ENCODE data around the gene TCHP.
A peak's percentile ranks its signal among the peaks of the same experiment; 100 is the strongest.
"Not testable (repeated sequence)": the region's sequence is repeated elsewhere in the genome, so short reads cannot be mapped to it uniquely, and the experiment has no call there.

TCHP gene

GRCh38 chr12:109896188-109896587, 3.9 kb upstream of the TCHP start:
- TF ChIP-seq TCF4 (CRISPR knock-in tag; IDR thresholded peaks at IDR 0.05; ENCODE audit: borderline replicate concordance) (no peak), ISL1 (CRISPR knock-in tag; IDR thresholded peaks at IDR 0.05) (no peak), BACH2 (CRISPR knock-in tag; IDR thresholded peaks at IDR 0.05; ENCODE audit: borderline replicate concordance) (no peak), OSR1 (CRISPR knock-in tag; IDR thresholded peaks at IDR 0.05) (no peak), ZNF565 (CRISPR knock-in tag; conservative IDR thresholded peaks at IDR 0.05; ENCODE audit: low read depth) (no peak), GLIS3 (CRISPR knock-in tag; IDR thresholded peaks at IDR 0.05) (no peak), TOX (CRISPR knock-in tag; IDR thresholded peaks at IDR 0.05; ENCODE audit: borderline replicate concordance) (no peak), PPARA (CRISPR knock-in tag; IDR thresholded peaks at IDR 0.05; ENCODE audit: borderline replicate concordance) (no peak), ESRRG (CRISPR knock-in tag; IDR thresholded peaks at IDR 0.05) (no peak)
- ATAC-seq: no peak

GRCh38 chr12:109897029-109897428, 3.0 kb upstream of the TCHP start:
- TF ChIP-seq, protein P1, sequence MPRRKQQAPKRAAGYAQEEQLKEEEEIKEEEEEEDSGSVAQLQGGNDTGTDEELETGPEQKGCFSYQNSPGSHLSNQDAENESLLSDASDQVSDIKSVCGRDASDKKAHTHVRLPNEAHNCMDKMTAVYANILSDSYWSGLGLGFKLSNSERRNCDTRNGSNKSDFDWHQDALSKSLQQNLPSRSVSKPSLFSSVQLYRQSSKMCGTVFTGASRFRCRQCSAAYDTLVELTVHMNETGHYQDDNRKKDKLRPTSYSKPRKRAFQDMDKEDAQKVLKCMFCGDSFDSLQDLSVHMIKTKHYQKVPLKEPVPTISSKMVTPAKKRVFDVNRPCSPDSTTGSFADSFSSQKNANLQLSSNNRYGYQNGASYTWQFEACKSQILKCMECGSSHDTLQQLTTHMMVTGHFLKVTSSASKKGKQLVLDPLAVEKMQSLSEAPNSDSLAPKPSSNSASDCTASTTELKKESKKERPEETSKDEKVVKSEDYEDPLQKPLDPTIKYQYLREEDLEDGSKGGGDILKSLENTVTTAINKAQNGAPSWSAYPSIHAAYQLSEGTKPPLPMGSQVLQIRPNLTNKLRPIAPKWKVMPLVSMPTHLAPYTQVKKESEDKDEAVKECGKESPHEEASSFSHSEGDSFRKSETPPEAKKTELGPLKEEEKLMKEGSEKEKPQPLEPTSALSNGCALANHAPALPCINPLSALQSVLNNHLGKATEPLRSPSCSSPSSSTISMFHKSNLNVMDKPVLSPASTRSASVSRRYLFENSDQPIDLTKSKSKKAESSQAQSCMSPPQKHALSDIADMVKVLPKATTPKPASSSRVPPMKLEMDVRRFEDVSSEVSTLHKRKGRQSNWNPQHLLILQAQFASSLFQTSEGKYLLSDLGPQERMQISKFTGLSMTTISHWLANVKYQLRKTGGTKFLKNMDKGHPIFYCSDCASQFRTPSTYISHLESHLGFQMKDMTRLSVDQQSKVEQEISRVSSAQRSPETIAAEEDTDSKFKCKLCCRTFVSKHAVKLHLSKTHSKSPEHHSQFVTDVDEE (CRISPR knock-in tag; IDR thresholded peaks at IDR 0.05): no peak
- no peak for ATAC-seq

DNA sequence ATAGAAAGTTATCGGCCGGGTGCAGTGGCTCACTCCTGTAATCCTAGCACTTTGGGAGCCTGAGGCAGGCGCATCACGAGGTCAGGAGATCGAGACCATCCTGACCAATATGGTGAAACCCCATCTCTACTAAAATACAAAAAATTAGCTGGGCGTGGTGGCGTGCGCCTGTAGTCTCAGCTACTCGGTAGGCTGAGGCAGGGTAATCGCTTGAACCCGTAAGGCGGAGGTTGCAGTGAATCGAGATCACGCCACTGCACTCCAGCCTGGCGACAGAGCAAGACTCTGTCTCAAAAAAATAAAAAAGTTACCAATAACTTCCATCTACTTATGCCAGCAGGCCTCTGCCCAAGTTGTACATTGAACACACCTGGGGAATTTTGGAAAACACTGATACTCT, 729 bp upstream of the TCHP start:
- not testable (repeated sequence) for ATAC-seq

DNA sequence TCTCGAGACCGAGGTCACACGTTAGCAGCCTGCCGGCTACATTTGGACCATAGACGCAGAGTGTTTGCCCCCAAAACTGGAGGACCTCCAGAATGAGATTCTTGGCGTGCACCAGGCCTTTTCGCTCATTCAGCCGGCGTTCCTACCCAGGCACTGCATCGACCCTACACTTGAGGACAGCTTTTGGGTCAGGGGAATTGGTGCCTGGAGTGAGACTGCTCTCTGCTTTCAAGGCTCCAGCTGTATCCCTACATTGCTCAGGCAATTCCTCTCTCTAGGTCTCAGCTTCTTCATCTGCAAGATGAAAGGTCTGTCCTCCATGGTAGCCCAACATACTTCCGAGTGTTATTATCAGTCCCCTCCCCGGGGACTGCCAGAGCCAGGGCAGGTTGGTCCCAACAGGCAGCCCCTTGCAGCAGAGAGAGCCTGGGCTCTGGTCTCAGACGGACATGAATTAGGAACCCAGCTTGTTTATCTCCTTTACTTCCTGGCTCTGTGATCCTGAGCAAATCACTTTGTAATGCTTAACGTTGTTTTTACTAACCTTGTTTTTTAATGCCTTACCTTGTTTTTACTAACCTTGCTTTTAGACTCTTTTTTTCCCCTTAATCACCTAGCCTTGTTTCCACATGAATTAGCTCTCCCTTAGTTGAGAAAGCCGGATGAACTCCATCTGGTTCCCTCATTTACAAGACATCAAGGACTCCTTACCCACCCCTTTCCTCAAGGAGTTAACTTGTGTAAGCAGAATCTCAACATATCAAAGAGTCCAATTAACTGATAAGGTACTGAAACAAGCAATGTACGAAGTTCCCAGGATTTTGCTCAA, 892 bp downstream of the TCHP start:
- TF ChIP-seq RARB (CRISPR knock-in tag; IDR thresholded peaks at IDR 0.05): no peak
- no peak for TF ChIP-seq TOX (CRISPR knock-in tag; IDR thresholded peaks at IDR 0.05; ENCODE audit: borderline replicate concordance)
- no peak for TF ChIP-seq OSR1 (CRISPR knock-in tag; IDR thresholded peaks at IDR 0.05)
- no peak for TF ChIP-seq ZNF70 (CRISPR knock-in tag; IDR thresholded peaks at IDR 0.05)
- no peak for TF ChIP-seq CSDC2 (CRISPR knock-in tag; IDR thresholded peaks at IDR 0.05)
- no peak for TF ChIP-seq GLIS3 (CRISPR knock-in tag; IDR thresholded peaks at IDR 0.05)
- TF ChIP-seq ZFP30 (CRISPR knock-in tag; IDR thresholded peaks at IDR 0.05): no peak
- no peak for TF ChIP-seq CSRNP3 (CRISPR knock-in tag; IDR thresholded peaks at IDR 0.05)
- TF ChIP-seq ZNF565 (CRISPR knock-in tag; conservative IDR thresholded peaks at IDR 0.05; ENCODE audit: low read depth): no peak
- no peak for TF ChIP-seq SNAI2 (CRISPR knock-in tag; IDR thresholded peaks at IDR 0.05)
- no peak for TF ChIP-seq TCF4 (CRISPR knock-in tag; IDR thresholded peaks at IDR 0.05; ENCODE audit: borderline replicate concordance)
- TF ChIP-seq ZNF8 (CRISPR knock-in tag; IDR thresholded peaks at IDR 0.05): no peak
- TF ChIP-seq, protein P1 (CRISPR knock-in tag; IDR thresholded peaks at IDR 0.05): no peak
- TF ChIP-seq ZFP3 (CRISPR knock-in tag; IDR thresholded peaks at IDR 0.05): no peak
- TF ChIP-seq ZC3H10 (CRISPR knock-in tag; IDR thresholded peaks at IDR 0.05): no peak
- no peak for TF ChIP-seq ARNTL (CRISPR knock-in tag; IDR thresholded peaks at IDR 0.05; ENCODE audit: borderline replicate concordance, low read depth)
- TF ChIP-seq PPARA (CRISPR knock-in tag; IDR thresholded peaks at IDR 0.05; ENCODE audit: borderline replicate concordance): no peak
- TF ChIP-seq ESRRG (CRISPR knock-in tag; IDR thresholded peaks at IDR 0.05): no peak
- TF ChIP-seq, protein P2, sequence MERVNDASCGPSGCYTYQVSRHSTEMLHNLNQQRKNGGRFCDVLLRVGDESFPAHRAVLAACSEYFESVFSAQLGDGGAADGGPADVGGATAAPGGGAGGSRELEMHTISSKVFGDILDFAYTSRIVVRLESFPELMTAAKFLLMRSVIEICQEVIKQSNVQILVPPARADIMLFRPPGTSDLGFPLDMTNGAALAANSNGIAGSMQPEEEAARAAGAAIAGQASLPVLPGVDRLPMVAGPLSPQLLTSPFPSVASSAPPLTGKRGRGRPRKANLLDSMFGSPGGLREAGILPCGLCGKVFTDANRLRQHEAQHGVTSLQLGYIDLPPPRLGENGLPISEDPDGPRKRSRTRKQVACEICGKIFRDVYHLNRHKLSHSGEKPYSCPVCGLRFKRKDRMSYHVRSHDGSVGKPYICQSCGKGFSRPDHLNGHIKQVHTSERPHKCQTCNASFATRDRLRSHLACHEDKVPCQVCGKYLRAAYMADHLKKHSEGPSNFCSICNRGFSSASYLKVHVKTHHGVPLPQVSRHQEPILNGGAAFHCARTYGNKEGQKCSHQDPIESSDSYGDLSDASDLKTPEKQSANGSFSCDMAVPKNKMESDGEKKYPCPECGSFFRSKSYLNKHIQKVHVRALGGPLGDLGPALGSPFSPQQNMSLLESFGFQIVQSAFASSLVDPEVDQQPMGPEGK (CRISPR knock-in tag; IDR thresholded peaks at IDR 0.05; ENCODE audit: borderline replicate concordance): no peak
- peak; percentile 57 for ATAC-seq

Data from SK-N-SH treated with all-trans-retinoic acid at 6 μM for 48 hours (cell line).